ENCODE measurements around the gene B4GALT3. TPM values are rescaled to one million over a fixed set of nuclear protein-coding genes. Genes with fewer than 3 reads are reported as not detected.

Gene B4GALT3
- total and polyA plus RNA-seq, 9 of the 15 experiments (the other 6 are each of a cell fraction or from before 2014, with no cell fraction given), result 31.2 to 103 (median 46.1) TPM

GRCh38 chr1:161153176-161153575, 24.1 kb downstream of the B4GALT3 start:
- Histone ChIP-seq H4K20me1 (replicated peaks; ENCODE audit: control insufficient read depth, insufficient read depth, low read length) (no peaks in the 10 kb centered on the region), H3K4me1 (replicated peaks in 1 of 2; ENCODE audit: control insufficient read depth in 2 of 2, insufficient read depth in 2 of 2, low read length in 2 of 2) (peaks cover 6 to 14% of the 10 kb centered on the region in 2 experiments; a peak in 3 of 5 replicates), H3K4me2 (ENCODE audit: insufficient read depth, low read length) (peak overlapping the region; percentile 37), H3K27ac (ENCODE audit: extremely low read depth, low read depth, low read length) (peak overlapping the region; percentile 92; the same call in 2 of the 3 replicates), H3K36me3 (ENCODE audit: control insufficient read depth, insufficient read depth, low read length) (peaks cover 14% of the 10 kb centered on the region), H3K9ac (ENCODE audit: insufficient read depth in 1 of 2, low read depth in 2 of 2, low read length in 2 of 2) (peak overlapping the region in 1 of 2 experiments; percentile 94; a peak in 2 of 4 replicates), H3K4me3 (peak overlapping the region; percentile 52), H3K79me2 (ENCODE audit: control insufficient read depth, insufficient read depth, low read length) (peaks cover 20% of the 10 kb centered on the region), H3K9me3 (replicated peaks; ENCODE audit: control insufficient read depth, insufficient read depth, low read depth, low read length) (no peaks in the 10 kb centered on the region), H3K27me3 (ENCODE audit: control insufficient read depth in 2 of 2, insufficient read depth in 2 of 2, low read length in 2 of 2) (no peaks in the 10 kb centered on the region), H3K9me1 (ENCODE audit: control insufficient read depth, insufficient read depth, low read length) (no peaks in the 10 kb centered on the region), H2AFZ (ENCODE audit: low read depth, low read length) (peak overlapping the region; percentile 93)
- intact Hi-C loops (cut with micrococcal nuclease) (no loop called here), in situ Hi-C loops (cut with MboI) (no loop called here)
- DNase-seq (ENCODE audit: extremely low read depth in 1 of 4, low spot score in 3 of 4) (no peak), ATAC-seq (peak; percentile 7; the same call in 2 of the 3 replicates), FAIRE-seq (peak; percentile 73)
- ChIA-PET POLR2A (interaction anchor here (0.6 to 2.7 kb wide), 16 partner anchors 9 to 1368 kb away, joined by 3 to 30 read pairs (median 4); partner anchors contain the start of genes DEDD, NDUFS2, PPOX and USF1), CTCF (ENCODE audit: low intra/inter-chr PET ratio) (no interaction called here)
- WGBS (ENCODE audit: insufficient coverage, low coverage, missing lambda C conversion rate), result 20% methylated on average over 8 of the region's 9 CpGs
- BruUV-seq (replicated peaks), result no TSS peak
- TF ChIP-seq PCBP1 (IDR thresholded peaks at IDR 0.05; ENCODE audit: low read depth, low read length, poor library complexity, severe bottlenecking) (no peak), KDM1A (IDR thresholded peaks at IDR 0.05) (peak in 1 of 2 experiments; percentile 7; a peak in 1 of 4 replicates)

GRCh38 chr1:161145832-161146231, 31.5 kb downstream of the B4GALT3 start:
- H3K4me3 ChIP-seq, result no peak overlapping the region
- H3K9me1 ChIP-seq (ENCODE audit: control insufficient read depth, insufficient read depth, low read length), result no peaks in the 10 kb centered on the region
- H3K9ac ChIP-seq (ENCODE audit: insufficient read depth in 1 of 2, low read depth in 2 of 2, low read length in 2 of 2), result no peak overlapping the region
- no peaks in the 10 kb centered on the region for H4K20me1 ChIP-seq (replicated peaks; ENCODE audit: control insufficient read depth, insufficient read depth, low read length)
- in situ Hi-C loops (cut with MboI) (no loop called here), intact Hi-C loops (cut with micrococcal nuclease) (no loop called here)
- H3K4me2 ChIP-seq (ENCODE audit: insufficient read depth, low read length), result no peak overlapping the region
- no peak overlapping the region for H3K27ac ChIP-seq (ENCODE audit: extremely low read depth, low read depth, low read length)
- H3K9me3 ChIP-seq (replicated peaks; ENCODE audit: control insufficient read depth, insufficient read depth, low read depth, low read length), result no peaks in the 10 kb centered on the region
- CTCF ChIA-PET (ENCODE audit: low intra/inter-chr PET ratio), result no interaction called here
- DNase-seq (ENCODE audit: extremely low read depth in 1 of 4, low spot score in 3 of 4) (no peak), FAIRE-seq (no peak), ATAC-seq (no peak)
- no peaks in the 10 kb centered on the region for H3K79me2 ChIP-seq (ENCODE audit: control insufficient read depth, insufficient read depth, low read length)
- BruUV-seq (replicated peaks), result no TSS peak
- H3K4me1 ChIP-seq (replicated peaks in 1 of 2; ENCODE audit: control insufficient read depth in 2 of 2, insufficient read depth in 2 of 2, low read length in 2 of 2), result peaks cover 0 to 4% of the 10 kb centered on the region in 2 experiments; a peak in 2 of 5 replicates
- WGBS (ENCODE audit: insufficient coverage, low coverage, missing lambda C conversion rate), result 21% methylated on average over 3 of the region's 3 CpGs
- no peaks in the 10 kb centered on the region for H3K36me3 ChIP-seq (ENCODE audit: control insufficient read depth, insufficient read depth, low read length)
- H3K27me3 ChIP-seq (ENCODE audit: control insufficient read depth in 2 of 2, insufficient read depth in 2 of 2, low read length in 2 of 2), result no peaks in the 10 kb centered on the region
- TF ChIP-seq PRDM10 (IDR thresholded peaks at IDR 0.05; ENCODE audit: partially characterized antibody) (peak; percentile 79), NEUROD1 (IDR thresholded peaks at IDR 0.05; ENCODE audit: borderline replicate concordance, low read depth, low read length, partially characterized antibody) (no peak), RHOXF2B (CRISPR knock-in tag; conservative IDR thresholded peaks at IDR 0.05) (no peak)
- POLR2A ChIA-PET, result interaction anchor here (0.6 kb wide), 2 partner anchors 14 to 194 kb away, joined by 3 read pairs; partner anchors contain the start of gene USP21
- H2AFZ ChIP-seq (ENCODE audit: low read depth, low read length), result no peak overlapping the region

Measured in K562 (cell line).